Esophagus muscularis mucosa (tissue), 4 donors: ENCODE measurements around the gene CAMSAP1. TPM values are rescaled to one million over a fixed set of nuclear protein-coding genes. Genes with fewer than 3 reads are reported as not detected.

Source experiments
- DNase-seq: peaks from one replicate; pipeline ENCODE4 v3.0.0-alpha.2; 2017; ENCODE audit errors: extremely low spot score
- H3K27ac ChIP-seq, 4 donors: fragments of 200-600 bp; sonication (generic); replicated peaks in 1 of 4; 1 replicate in 3 of 4; 2 replicates in 1 of 4; pipeline ENCODE4 v1.5.1; 2016 to 2019; ENCODE audit warnings: mild to moderate bottlenecking in 1 of 4
- H3K27me3 ChIP-seq, 4 donors: fragments of 200-600 bp; sonication (generic); one replicate each; pipeline versions ENCODE4 v1.5.1 to v1.6.0; 2016 to 2019
- H3K36me3 ChIP-seq, 4 donors: fragments of 200-600 bp; sonication (generic); one replicate each; pipeline ENCODE4 v1.5.1; 2016 to 2019
- H3K4me1 ChIP-seq, 4 donors: fragments of 200-600 bp; sonication (generic); one replicate each; pipeline ENCODE4 v1.5.1; 2016 to 2019
- H3K4me3 ChIP-seq, 4 donors: fragments of 200-600 bp; sonication (generic); 1 replicate in 2 of 4; 2 replicates in 2 of 4; pipeline ENCODE4 v1.5.1; 2016 to 2019; ENCODE audit warnings: mild to moderate bottlenecking in 4 of 4, moderate library complexity in 1 of 4
- H3K9me3 ChIP-seq, 4 donors: fragments of 200-600 bp; sonication (generic); 1 replicate in 3 of 4; 2 replicates in 1 of 4; pipeline ENCODE4 v1.5.1; 2016 to 2019
- EP300 ChIP-seq: sonication (generic); formaldehyde crosslinking; IDR thresholded peaks from one replicate; pipeline ENCODE4 v1.6.1; 2017; ENCODE audit warnings: antibody characterized with exemption
- POLR2A ChIP-seq: fragments of 450-650 bp; IDR thresholded peaks from one replicate; pipeline ENCODE4 v1.6.1; 2017; ENCODE audit warnings: antibody characterized with exemption, moderate library complexity, mild to moderate bottlenecking, low read depth
- POLR2AphosphoS5 ChIP-seq, 2 donors: sonication (generic); formaldehyde crosslinking; IDR thresholded peaks; one replicate each; pipeline ENCODE4 v1.6.1; 2017; ENCODE audit warnings: antibody characterized with exemption in 2 of 2
- WGBS: methylation state at CpG from one replicate; pipeline ENCODE4 v1.1.5; 2018; 5-methylcytosine and 5-hydroxymethylcytosine counted together
- intact Hi-C: fragments of 100-400 bp; cut with DNase I; formaldehyde crosslinking; loops from one replicate; pipeline ENCODE4 v1.15.1; 2023
- total RNA-seq, 4 donors: library from RNA; depleted of rRNA; stranded (reverse); fragments of >200 nt; gene quantifications; one replicate each; pipeline versions ENCODE4 v1.1.0 to v1.2.1, GENCODE V29; 2016
- TF ChIP-seq, protein P1 (sequence below), 3 experiments: fragments of 200-600 bp in 2 of 3; fragments of 450-650 bp in 1 of 3; sonication (generic) in 2 of 3; IDR thresholded peaks; one replicate each; pipeline ENCODE4 v1.5.1; 2017 to 2019; ENCODE audit warnings: antibody characterized with exemption in 3 of 3, mild to moderate bottlenecking in 2 of 3, moderate library complexity in 1 of 3

Gene CAMSAP1
- total RNA-seq, 4 donors from 2014 or later = 21.0 to 52.7 (median 30.5) TPM

DNA sequence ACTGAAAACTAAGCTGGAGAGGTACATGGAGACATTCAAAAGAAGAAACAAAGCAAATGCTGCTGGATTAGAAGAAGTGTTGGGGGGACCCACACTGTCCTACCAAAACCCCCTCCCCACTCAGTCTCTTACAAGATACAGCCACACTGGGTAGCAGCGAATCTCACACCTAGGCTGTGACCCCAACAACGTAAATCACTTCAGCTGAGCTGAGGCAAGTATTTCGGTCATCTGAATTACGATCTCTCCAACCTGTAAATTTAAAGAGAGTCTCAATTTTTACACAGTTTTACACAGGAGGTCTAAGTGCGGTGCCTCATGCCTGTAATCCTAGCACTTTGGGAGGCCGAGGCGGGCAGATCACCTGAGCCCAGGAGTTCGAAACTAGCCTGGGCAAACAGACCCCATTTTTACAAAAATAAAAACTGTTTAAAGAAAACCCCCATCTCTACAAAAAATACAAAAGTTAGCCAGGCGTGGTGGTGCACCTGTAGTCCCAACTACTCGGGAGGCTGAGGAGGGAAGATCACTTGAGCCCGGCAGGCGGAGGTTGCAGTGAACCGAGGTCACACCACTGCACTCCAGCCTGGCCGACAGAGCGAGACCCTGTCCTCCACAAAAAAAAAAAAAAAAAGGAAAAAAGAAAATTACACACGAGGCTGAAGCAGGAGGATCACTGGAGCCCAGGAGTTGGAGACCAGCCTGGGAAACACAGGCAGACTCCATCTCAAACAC, 3.4 kb downstream of the CAMSAP1 start:
- no peak for DNase-seq
- 90% methylated on average over 16 of the region's 16 CpGs for WGBS
- Histone ChIP-seq H3K36me3 (no peaks in the 10 kb centered on the region), H3K4me3 (no peak overlapping the region), H3K4me1 (peaks cover 31 to 54% (median 38%) of the 10 kb centered on the region in 4 donors), H3K9me3 (no peaks in the 10 kb centered on the region), H3K27ac (no peak overlapping the region), H3K27me3 (no peaks in the 10 kb centered on the region)
- TF ChIP-seq EP300 = no peak
- no peak for TF ChIP-seq POLR2AphosphoS5 (IDR thresholded peaks at IDR 0.05)
- TF ChIP-seq POLR2A = no peak
- TF ChIP-seq, protein P1, sequence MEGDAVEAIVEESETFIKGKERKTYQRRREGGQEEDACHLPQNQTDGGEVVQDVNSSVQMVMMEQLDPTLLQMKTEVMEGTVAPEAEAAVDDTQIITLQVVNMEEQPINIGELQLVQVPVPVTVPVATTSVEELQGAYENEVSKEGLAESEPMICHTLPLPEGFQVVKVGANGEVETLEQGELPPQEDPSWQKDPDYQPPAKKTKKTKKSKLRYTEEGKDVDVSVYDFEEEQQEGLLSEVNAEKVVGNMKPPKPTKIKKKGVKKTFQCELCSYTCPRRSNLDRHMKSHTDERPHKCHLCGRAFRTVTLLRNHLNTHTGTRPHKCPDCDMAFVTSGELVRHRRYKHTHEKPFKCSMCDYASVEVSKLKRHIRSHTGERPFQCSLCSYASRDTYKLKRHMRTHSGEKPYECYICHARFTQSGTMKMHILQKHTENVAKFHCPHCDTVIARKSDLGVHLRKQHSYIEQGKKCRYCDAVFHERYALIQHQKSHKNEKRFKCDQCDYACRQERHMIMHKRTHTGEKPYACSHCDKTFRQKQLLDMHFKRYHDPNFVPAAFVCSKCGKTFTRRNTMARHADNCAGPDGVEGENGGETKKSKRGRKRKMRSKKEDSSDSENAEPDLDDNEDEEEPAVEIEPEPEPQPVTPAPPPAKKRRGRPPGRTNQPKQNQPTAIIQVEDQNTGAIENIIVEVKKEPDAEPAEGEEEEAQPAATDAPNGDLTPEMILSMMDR (IDR thresholded peaks at IDR 0.05) = no peak
- intact Hi-C loops = loop anchor here (2.0 kb wide), 1 partner anchor 39 kb away; no protein-coding TSS in a partner anchor

DNA sequence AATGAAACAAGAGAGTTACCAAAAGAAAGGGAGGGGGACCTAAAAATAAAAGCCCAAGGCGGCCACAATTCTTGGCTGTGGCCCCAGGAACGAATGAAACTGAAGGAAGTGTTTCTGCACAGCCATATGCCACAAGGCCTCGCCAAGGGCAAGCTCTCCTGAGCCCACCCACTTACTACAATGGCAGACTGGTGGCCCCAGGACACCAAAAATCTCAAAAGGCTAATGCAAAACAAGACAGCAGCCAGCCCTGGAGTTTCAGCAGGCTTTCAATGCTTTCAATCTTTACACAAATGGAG, 4.0 kb downstream of the CAMSAP1 start:
- Histone ChIP-seq H3K9me3 (no peaks in the 10 kb centered on the region), H3K27me3 (no peaks in the 10 kb centered on the region), H3K27ac (no peak overlapping the region), H3K36me3 (no peaks in the 10 kb centered on the region), H3K4me1 (peaks cover 25 to 53% (median 34%) of the 10 kb centered on the region in 4 donors), H3K4me3 (no peak overlapping the region)
- WGBS = 47% methylated on average over 3 of the region's 3 CpGs
- TF ChIP-seq, protein P1 (IDR thresholded peaks at IDR 0.05) = no peak
- no peak for TF ChIP-seq POLR2AphosphoS5 (IDR thresholded peaks at IDR 0.05)
- TF ChIP-seq EP300 = no peak
- TF ChIP-seq POLR2A = no peak
- intact Hi-C loops = no loop called here
- no peak for DNase-seq

DNA sequence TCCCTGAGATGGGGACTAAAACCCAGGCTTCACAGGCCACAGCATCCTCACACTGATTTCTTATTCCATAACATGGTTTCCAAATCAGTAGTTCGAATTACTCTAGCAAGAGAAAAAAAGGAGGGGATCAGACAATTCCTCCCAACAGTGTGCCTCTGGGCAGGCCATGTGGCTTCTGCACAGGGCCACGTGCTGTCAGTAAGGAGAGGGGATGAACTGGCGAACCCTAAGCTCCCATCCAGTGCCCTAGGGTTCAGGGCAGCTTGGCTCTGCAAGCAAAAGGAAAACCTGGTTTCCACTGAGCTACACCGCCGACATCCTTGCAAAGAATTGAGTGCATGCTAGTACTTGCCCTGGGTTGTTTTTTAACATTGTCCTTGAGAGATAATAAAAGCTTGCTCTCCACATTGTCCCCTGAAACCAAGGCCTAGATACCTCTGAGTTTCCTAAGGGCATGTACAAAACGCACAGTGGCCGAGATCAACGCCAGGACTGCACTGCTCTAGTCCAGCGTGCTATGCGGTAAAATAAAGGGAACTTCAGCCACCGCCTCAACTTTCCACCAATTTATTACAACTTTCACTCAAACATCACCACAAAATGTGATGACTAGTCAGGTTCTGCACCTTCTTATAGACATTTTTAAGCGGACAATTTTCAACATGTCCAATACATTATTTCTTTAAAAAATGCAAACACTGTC, 4.5 kb downstream of the CAMSAP1 start:
- intact Hi-C loops = no loop called here
- WGBS = 94% methylated on average over 12 of the region's 12 CpGs
- no peak for TF ChIP-seq POLR2A
- no peak for TF ChIP-seq POLR2AphosphoS5 (IDR thresholded peaks at IDR 0.05)
- no peak for TF ChIP-seq EP300
- TF ChIP-seq, protein P1 (IDR thresholded peaks at IDR 0.05) = no peak
- Histone ChIP-seq H3K4me1 (peaks cover 21 to 48% (median 30%) of the 10 kb centered on the region in 4 donors), H3K36me3 (no peaks in the 10 kb centered on the region), H3K27me3 (no peaks in the 10 kb centered on the region), H3K9me3 (no peaks in the 10 kb centered on the region), H3K4me3 (no peak overlapping the region), H3K27ac (no peak overlapping the region)
- DNase-seq = no peak

DNA sequence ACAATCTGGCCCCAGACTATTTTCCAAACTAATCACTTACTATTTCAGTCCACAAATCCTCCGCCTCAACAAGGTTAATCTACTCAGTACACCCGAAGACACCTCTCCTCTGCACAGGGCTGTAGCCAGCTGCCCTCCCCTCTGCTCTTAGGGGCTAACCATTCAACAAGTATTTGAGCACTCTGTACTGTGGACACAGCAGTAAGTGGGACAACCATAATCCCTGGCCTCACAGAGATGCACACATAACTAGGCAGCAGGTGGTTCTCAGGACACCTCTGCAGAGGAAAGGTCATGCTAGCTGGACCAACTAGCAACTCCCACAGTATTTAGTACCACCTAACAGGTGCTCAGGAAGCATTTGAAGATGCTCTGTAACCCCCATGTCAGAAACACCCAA, 5.5 kb downstream of the CAMSAP1 start:
- Histone ChIP-seq H3K4me3 (no peak overlapping the region), H3K4me1 (peaks cover 21 to 47% (median 30%) of the 10 kb centered on the region in 4 donors), H3K9me3 (no peaks in the 10 kb centered on the region), H3K27ac (no peak overlapping the region), H3K36me3 (no peaks in the 10 kb centered on the region), H3K27me3 (no peaks in the 10 kb centered on the region)
- no peak for DNase-seq
- WGBS = 100% methylated on average over 2 of the region's 2 CpGs
- intact Hi-C loops = no loop called here
- TF ChIP-seq EP300 (no peak), POLR2A (no peak), POLR2AphosphoS5 (IDR thresholded peaks at IDR 0.05) (no peak)
- TF ChIP-seq, protein P1 (IDR thresholded peaks at IDR 0.05) = no peak
